Endothelial cell of umbilical vein (primary cell): ENCODE results near the gene ZC3H18. TPM values are rescaled to one million over a fixed set of nuclear protein-coding genes. Genes with fewer than 3 reads are reported as not detected.

Source experiments
- BruUV-seq: library from RNA; stranded (reverse); fragments of 400-500 nt; replicated peaks from 2 replicates; lab custom pipeline; 2021; lab: Mats Ljungman, UMichigan
- CTCF ChIA-PET: fragments of 300-600, 350-600 bp; sonication (Branson Sonifier 250); formaldehyde crosslinking; loops from one replicate; lab custom pipeline; 2021; ENCODE audit warnings: antibody characterized with exemption, inconsistent platforms; lab: Charles Lee
- POLR2A ChIA-PET: fragments of 300-600, 350-600 bp; sonication (Branson Sonifier 250); formaldehyde crosslinking; loops from one replicate; lab custom pipeline; 2021; ENCODE audit warnings: antibody characterized with exemption, inconsistent platforms; lab: Charles Lee
- DNase-seq: peaks from one replicate; pipeline ENCODE4 v3.0.0-alpha.2; 2011; ENCODE audit warnings: low read depth, low spot score
- FAIRE-seq: peaks from 2 replicates; lab custom pipeline; 2011; peaks lifted over from hg19 to GRCh38; lab: Jason Lieb, UNC
- H2AFZ ChIP-seq: 2 replicates; pipeline ENCODE4 v1.6.0; 2012; ENCODE audit warnings: low read depth, low read length, control low read depth, inconsistent platforms
- H3K27ac ChIP-seq: 2 replicates; pipeline ENCODE4 v1.5.1; 2011; ENCODE audit warnings: low read depth, mild to moderate bottlenecking, control low read depth, low read length, moderate library complexity; ENCODE audit not compliant: insufficient read depth
- H3K27me3 ChIP-seq, 2 experiments: 2 replicates each; pipeline versions ENCODE4 v1.6.0 to v1.6.1; 2011; ENCODE audit warnings: low read length in 2 of 2, mixed read lengths in 1 of 2; ENCODE audit not compliant: control insufficient read depth in 2 of 2, insufficient read depth in 2 of 2
- H3K36me3 ChIP-seq, 2 experiments: 2 replicates in 1 of 2; 3 replicates in 1 of 2; pipeline ENCODE4 v1.5.1; 2011; ENCODE audit warnings: low read length in 2 of 2, mild to moderate bottlenecking in 1 of 2, moderate library complexity in 1 of 2; ENCODE audit not compliant: control insufficient read depth in 2 of 2, insufficient read depth in 2 of 2; ENCODE audit errors: extremely low read depth in 1 of 2
- H3K4me1 ChIP-seq: 3 replicates; pipeline ENCODE4 v1.5.1; 2011; ENCODE audit warnings: mild to moderate bottlenecking, low read length; ENCODE audit not compliant: control insufficient read depth, insufficient read depth; ENCODE audit errors: extremely low read depth
- H3K4me2 ChIP-seq: 2 replicates; pipeline ENCODE4 v1.6.1; 2011; ENCODE audit warnings: low read length, control low read depth, mixed read lengths; ENCODE audit not compliant: insufficient read depth
- H3K4me3 ChIP-seq, 3 experiments: fragments of 200-600 bp in 1 of 3; sonication (generic), shearing (Covaris generic) in 1 of 3; replicated peaks in 1 of 3; 2 replicates each; pipeline ENCODE4 v1.5.1; 2011 to 2016; ENCODE audit warnings: control low read depth in 3 of 3, low read length in 3 of 3, mild to moderate bottlenecking in 2 of 3, inconsistent platforms in 1 of 3, low read depth in 1 of 3, moderate library complexity in 1 of 3; ENCODE audit not compliant: insufficient read depth in 1 of 3
- H3K79me2 ChIP-seq: 2 replicates; pipeline ENCODE4 v1.6.0; 2012; ENCODE audit warnings: low read length, inconsistent platforms; ENCODE audit not compliant: control insufficient read depth, insufficient read depth
- H3K9ac ChIP-seq: replicated peaks from 2 replicates; pipeline ENCODE3; 2011; ENCODE audit warnings: low read length, control low read depth; ENCODE audit not compliant: insufficient read depth; ENCODE audit errors: extremely low read depth
- H3K9me1 ChIP-seq: replicated peaks from 3 replicates; pipeline ENCODE4 v1.6.0; 2011; ENCODE audit warnings: mild to moderate bottlenecking, low read length; ENCODE audit not compliant: control insufficient read depth, insufficient read depth; ENCODE audit errors: extremely low read depth
- H3K9me3 ChIP-seq: replicated peaks from 2 replicates; pipeline ENCODE4 v1.5.1; 2012; ENCODE audit warnings: low read length, inconsistent platforms; ENCODE audit not compliant: control insufficient read depth, insufficient read depth
- H4K20me1 ChIP-seq: replicated peaks from 2 replicates; pipeline ENCODE3; 2011; ENCODE audit warnings: mild to moderate bottlenecking, low read length; ENCODE audit not compliant: control insufficient read depth, insufficient read depth; ENCODE audit errors: extremely low read depth
- CTCF ChIP-seq, 2 donors: IDR thresholded peaks; 1 replicate in 1 of 2; 2 replicates in 1 of 2; pipeline ENCODE4 v1.5.1; 2011; ENCODE audit warnings: low read length in 2 of 2, mild to moderate bottlenecking in 2 of 2, moderate library complexity in 2 of 2, control low read depth in 1 of 2, inconsistent platforms in 1 of 2, low read depth in 1 of 2; ENCODE audit not compliant: insufficient read depth in 1 of 2; ENCODE audit errors: extremely low read depth in 1 of 2
- EZH2 ChIP-seq: IDR thresholded peaks from 2 replicates; pipeline ENCODE4 v1.6.1; 2012; ENCODE audit warnings: borderline replicate concordance, low read depth, mild to moderate bottlenecking, moderate library complexity, low read length, inconsistent platforms; ENCODE audit not compliant: severe bottlenecking
- FOS ChIP-seq: IDR thresholded peaks from 2 replicates; pipeline ENCODE4 v1.6.1; 2011; ENCODE audit warnings: mild to moderate bottlenecking, low read length, moderate library complexity, borderline replicate concordance; ENCODE audit not compliant: insufficient read depth
- GATA2 ChIP-seq: IDR thresholded peaks from 2 replicates; pipeline ENCODE4 v1.7.0; 2011; ENCODE audit warnings: low read depth, mild to moderate bottlenecking, moderate library complexity, mixed read lengths, low read length; ENCODE audit not compliant: insufficient read length, insufficient read depth
- JUN ChIP-seq: IDR thresholded peaks from 2 replicates; pipeline ENCODE4 v1.6.1; 2011; ENCODE audit warnings: borderline replicate concordance, low read depth; ENCODE audit not compliant: insufficient read length, insufficient read depth
- MAX ChIP-seq: IDR thresholded peaks from 2 replicates; pipeline ENCODE4 v1.6.1; 2011; ENCODE audit not compliant: insufficient read depth, insufficient read length
- MYC ChIP-seq: IDR thresholded peaks from one replicate; pipeline ENCODE4 v1.6.1; 2011; ENCODE audit warnings: mild to moderate bottlenecking, low read depth, low read length
- POLR2A ChIP-seq: IDR thresholded peaks from 2 replicates; pipeline ENCODE4 v1.6.1; 2012; ENCODE audit warnings: low read depth, mild to moderate bottlenecking, control low read depth, low read length
- POLR2AphosphoS5 ChIP-seq: IDR thresholded peaks from 2 replicates; pipeline ENCODE4 v1.6.1; 2012; ENCODE audit warnings: low read depth, mild to moderate bottlenecking, control low read depth, low read length, moderate library complexity; ENCODE audit not compliant: insufficient read depth
- dilution Hi-C: fragments of 300-500 bp; cut with MboI; formaldehyde crosslinking; loops from one replicate; pipeline ENCODE4 v1.15.0; 2019; ENCODE audit warnings: low sequenced_read_pairs; ENCODE audit not compliant: extremely low pct_ligation_motif_present
- intact Hi-C: fragments of 100-400 bp; cut with micrococcal nuclease; formaldehyde crosslinking; loops from one replicate; pipeline ENCODE4 v1.10.0; 2022
- polyA plus RNA-seq, 4 experiments: library from polyadenylated mRNA; depleted of rRNA in 3 of 4; stranded (reverse) in 3 of 4; unstranded in 1 of 4; fragments of >200 nt; gene quantifications; 2 replicates each; pipeline versions ENCODE4 v1.2.1 to v1.2.3, GENCODE V29; 2011 to 2012; ENCODE audit warnings: missing spikeins in 1 of 4
- total RNA-seq: library from RNA; stranded (reverse); gene quantifications from 2 replicates; pipeline ENCODE4 v1.2.3, GENCODE V29; 2021

The ZC3H18 gene
- total and polyA plus RNA-seq, 2 donors (not counting 3 experiments of a cell fraction or from before 2014, with no cell fraction given) = 12.1 to 52.8 TPM

GRCh38 chr16:88618182-88618955 lies 48.2 kb downstream of the ZC3H18 start:
- Histone ChIP-seq H3K27ac (no peak overlapping the region), H3K9me1 (no peaks in the 10 kb centered on the region), H3K27me3 (no peaks in the 10 kb centered on the region), H3K4me2 (no peak overlapping the region), H3K4me1 (no peaks in the 10 kb centered on the region), H3K79me2 (peaks cover 4% of the 10 kb centered on the region), H2AFZ (no peak overlapping the region), H3K9ac (no peak overlapping the region), H3K9me3 (no peaks in the 10 kb centered on the region), H3K4me3 (no peak overlapping the region), H4K20me1 (no peaks in the 10 kb centered on the region), H3K36me3 (peaks cover 4 to 28% of the 10 kb centered on the region in 2 experiments)
- no peak for FAIRE-seq
- dilution Hi-C loops (no loop called here), intact Hi-C loops (no loop called here)
- no peak for DNase-seq
- BruUV-seq = no TSS peak
- ChIA-PET CTCF (interaction anchor here (1.2 to 1.3 kb wide), 3 partner anchors 9 to 119 kb away, joined by 3 read pairs; no protein-coding TSS in a partner anchor), POLR2A (interaction anchor here (0.6 kb wide), 1 partner anchor 65 kb away, joined by 6 read pairs; no protein-coding TSS in a partner anchor)
- TF ChIP-seq POLR2AphosphoS5 (no peak), JUN (no peak), EZH2 (no peak)

GRCh38 chr16:88618956-88619667 lies 48.9 kb downstream of the ZC3H18 start:
- no peaks in the 10 kb centered on the region for H3K9me3 ChIP-seq
- H3K4me1 ChIP-seq = no peaks in the 10 kb centered on the region
- DNase-seq (no peak), FAIRE-seq (no peak)
- H2AFZ ChIP-seq = no peak overlapping the region
- dilution Hi-C loops = no loop called here
- POLR2A ChIA-PET = interaction anchor here (0.6 kb wide), 1 partner anchor 64 kb away, joined by 6 read pairs; no protein-coding TSS in a partner anchor
- H3K9me1 ChIP-seq = no peaks in the 10 kb centered on the region
- peaks cover 4% of the 10 kb centered on the region for H3K79me2 ChIP-seq
- CTCF ChIA-PET = interaction anchor here (1.2 to 1.4 kb wide), 2 partner anchors 10 to 118 kb away, joined by 3 read pairs; no protein-coding TSS in a partner anchor
- H3K4me3 ChIP-seq = no peak overlapping the region
- H4K20me1 ChIP-seq = no peaks in the 10 kb centered on the region
- TF ChIP-seq GATA2 = no peak
- no peak for TF ChIP-seq MAX
- TF ChIP-seq MYC = no peak
- no peak for TF ChIP-seq FOS
- no peak for TF ChIP-seq EZH2
- TF ChIP-seq POLR2AphosphoS5 = no peak
- no peak for TF ChIP-seq JUN
- no peak for TF ChIP-seq POLR2A
- TF ChIP-seq CTCF (IDR thresholded peaks at IDR 0.05; ENCODE audit: extremely low read depth in 1 of 2, insufficient read depth in 1 of 2, low read depth in 1 of 2, low read length in 2 of 2) = no peak
- H3K27ac ChIP-seq = no peak overlapping the region
- no peaks in the 10 kb centered on the region for H3K27me3 ChIP-seq
- peaks cover 10 to 34% of the 10 kb centered on the region in 2 experiments for H3K36me3 ChIP-seq
- H3K4me2 ChIP-seq = no peak overlapping the region
- intact Hi-C loops = no loop called here
- no peak overlapping the region for H3K9ac ChIP-seq
- BruUV-seq = no TSS peak
